AG04449 (cell line): Measurements from ENCODE around the gene SARDH.

ENCODE experiments used
- CTCF ChIA-PET: fragments of 350-600 bp; formaldehyde crosslinking; extraction: SDS; loops from one replicate; lab custom pipeline; 2021; ENCODE audit warnings: antibody characterized with exemption; lab: Yijun Ruan, JAX
- POLR2A ChIA-PET: fragments of 400-600, 350-600 bp; formaldehyde crosslinking; extraction: SDS; loops from one replicate; lab custom pipeline; 2020; ENCODE audit warnings: antibody characterized with exemption, inconsistent platforms; lab: Yijun Ruan, JAX
- DNase-seq: peaks from one replicate; pipeline ENCODE4 v3.0.0-alpha.2; 2010; ENCODE audit warnings: low read depth, low spot score
- H3K4me3 ChIP-seq: 2 replicates; pipeline ENCODE4 v1.5.1; 2011; ENCODE audit warnings: low read depth, mild to moderate bottlenecking, control low read depth, low read length
- TF ChIP-seq, protein P1 (sequence below): IDR thresholded peaks from one replicate; pipeline ENCODE4 v1.5.1; 2011; ENCODE audit warnings: mild to moderate bottlenecking, moderate library complexity, low read length, control low read depth, inconsistent platforms; ENCODE audit not compliant: insufficient read depth; ENCODE audit errors: missing control alignments

Gene SARDH

DNA sequence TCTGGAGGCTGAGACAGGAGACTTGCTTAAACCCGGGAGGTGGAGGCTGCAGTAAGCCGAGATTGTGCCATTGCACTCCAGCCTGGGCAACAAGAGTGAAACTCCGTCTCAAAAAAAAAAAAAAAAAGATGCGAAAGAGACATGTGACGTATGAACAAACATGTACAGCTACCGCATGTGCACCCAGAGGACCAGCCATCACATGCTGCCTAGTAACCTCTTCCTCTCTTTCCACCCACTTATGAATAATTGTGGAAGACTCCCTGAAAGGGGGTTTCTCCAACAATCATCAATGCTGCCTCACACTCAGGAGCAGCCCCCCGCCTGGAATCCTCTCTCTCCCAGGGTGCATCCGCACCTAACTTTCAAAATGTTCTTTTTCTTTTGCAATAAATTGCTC, 2.2 kb downstream of the SARDH start:
- CTCF ChIA-PET = no interaction called here
- no peak overlapping the region for H3K4me3 ChIP-seq
- no peak for DNase-seq
- POLR2A ChIA-PET = no interaction called here
- TF ChIP-seq, protein P1, sequence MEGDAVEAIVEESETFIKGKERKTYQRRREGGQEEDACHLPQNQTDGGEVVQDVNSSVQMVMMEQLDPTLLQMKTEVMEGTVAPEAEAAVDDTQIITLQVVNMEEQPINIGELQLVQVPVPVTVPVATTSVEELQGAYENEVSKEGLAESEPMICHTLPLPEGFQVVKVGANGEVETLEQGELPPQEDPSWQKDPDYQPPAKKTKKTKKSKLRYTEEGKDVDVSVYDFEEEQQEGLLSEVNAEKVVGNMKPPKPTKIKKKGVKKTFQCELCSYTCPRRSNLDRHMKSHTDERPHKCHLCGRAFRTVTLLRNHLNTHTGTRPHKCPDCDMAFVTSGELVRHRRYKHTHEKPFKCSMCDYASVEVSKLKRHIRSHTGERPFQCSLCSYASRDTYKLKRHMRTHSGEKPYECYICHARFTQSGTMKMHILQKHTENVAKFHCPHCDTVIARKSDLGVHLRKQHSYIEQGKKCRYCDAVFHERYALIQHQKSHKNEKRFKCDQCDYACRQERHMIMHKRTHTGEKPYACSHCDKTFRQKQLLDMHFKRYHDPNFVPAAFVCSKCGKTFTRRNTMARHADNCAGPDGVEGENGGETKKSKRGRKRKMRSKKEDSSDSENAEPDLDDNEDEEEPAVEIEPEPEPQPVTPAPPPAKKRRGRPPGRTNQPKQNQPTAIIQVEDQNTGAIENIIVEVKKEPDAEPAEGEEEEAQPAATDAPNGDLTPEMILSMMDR = no peak

DNA sequence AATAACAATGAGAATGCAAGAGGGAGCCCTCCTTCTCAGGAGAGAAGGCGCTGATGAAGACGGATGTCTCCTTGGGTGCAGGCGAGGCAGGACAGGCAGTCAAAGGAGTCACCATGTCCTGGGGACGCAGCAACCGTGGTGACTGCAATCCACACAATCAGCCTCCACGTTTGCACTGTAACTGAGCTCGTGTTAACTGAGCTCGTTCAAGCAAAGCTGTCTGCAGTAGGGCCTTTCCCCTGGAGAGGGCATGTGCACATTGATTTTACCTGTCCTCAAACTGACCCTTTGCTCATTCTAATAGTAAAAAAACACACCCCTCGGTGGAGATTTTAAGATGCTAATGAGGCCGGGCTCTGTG, 2.8 kb downstream of the SARDH start:
- CTCF ChIA-PET = no interaction called here
- DNase-seq = no peak
- POLR2A ChIA-PET = no interaction called here
- no peak overlapping the region for H3K4me3 ChIP-seq
- TF ChIP-seq, protein P1 = no peak

DNA sequence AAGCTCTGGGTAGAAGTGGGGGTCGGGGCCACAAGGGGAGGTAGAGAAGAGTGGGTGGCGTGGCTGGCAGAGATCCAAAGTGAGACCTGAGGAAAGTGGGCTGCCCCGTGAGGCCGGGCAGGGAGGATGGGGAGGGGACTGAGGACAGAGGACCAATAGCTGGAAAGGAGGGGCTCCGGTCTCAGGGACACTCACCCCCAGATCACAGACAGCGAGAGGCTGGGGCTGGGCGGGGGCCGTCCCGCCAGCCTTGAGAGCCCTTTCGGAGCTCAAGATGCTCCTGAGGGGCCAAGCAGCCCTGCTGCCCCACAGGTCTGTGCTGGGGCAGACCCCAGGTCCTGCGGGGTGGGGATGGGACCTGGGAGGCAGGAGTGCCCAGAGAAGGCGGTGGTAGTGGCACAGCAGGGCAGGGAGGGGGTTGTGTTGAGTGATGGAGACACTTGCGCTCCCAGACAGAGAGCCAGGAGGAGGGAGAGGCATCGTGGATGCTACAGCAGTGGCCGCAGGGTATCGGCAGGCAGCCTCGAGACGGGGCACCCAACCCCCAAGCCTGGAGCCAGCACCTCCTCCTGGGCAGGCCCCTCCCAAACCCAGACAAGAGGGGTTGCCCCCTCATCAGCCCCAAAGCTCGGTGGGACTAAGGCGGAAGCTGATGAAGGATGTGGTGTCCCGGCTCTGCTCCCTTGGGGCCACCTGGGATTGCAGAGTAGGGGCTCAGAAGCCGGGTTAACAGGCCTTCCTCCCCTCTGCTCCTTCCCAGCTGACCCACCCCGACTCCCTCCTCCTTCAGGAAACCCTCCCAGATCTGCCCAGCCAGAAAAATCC, 3.4 kb downstream of the SARDH start:
- ChIA-PET POLR2A (no interaction called here), CTCF (interaction anchor here (0.8 to 2.3 kb wide), 2 partner anchors 8 to 16 kb away, joined by 3 to 12 read pairs; no protein-coding TSS in a partner anchor)
- TF ChIP-seq, protein P1 = no peak
- no peak overlapping the region for H3K4me3 ChIP-seq
- DNase-seq = no peak

DNA sequence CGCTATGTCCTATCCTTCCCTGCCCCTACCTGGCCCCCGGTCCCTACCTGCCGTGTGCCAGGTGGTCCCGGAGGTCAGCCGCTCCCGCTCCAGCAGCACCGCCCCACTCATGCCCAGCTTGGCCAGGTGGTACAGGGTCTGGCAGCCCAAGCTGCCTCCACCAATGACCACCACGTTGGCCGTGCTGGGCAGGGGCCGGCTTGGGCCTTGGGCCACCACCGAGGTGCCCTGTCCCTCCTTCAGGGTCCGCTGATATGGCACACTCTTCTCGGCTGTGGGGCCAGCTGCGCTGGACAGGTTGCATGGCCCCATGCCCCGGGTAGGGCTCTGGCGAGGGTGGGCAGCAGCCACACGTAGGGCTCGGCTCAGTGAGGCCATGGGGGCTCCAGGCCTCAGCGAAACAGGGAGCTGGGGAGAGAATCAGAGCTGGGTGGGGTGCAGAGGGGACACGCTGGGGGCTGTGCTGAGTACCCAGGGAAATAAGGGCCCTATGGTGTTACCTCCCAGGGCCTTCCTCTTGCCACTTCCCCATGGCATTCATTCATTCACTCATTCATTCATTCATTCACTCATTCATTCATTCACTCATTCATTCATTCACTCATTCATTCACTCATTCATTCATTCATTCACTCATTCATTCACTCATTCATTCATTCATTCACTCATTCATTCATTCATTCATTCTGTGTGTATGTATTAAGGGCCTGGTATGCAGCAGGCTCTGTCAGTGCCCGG, 4.2 kb downstream of the SARDH start:
- no peak for DNase-seq
- TF ChIP-seq, protein P1 = no peak
- H3K4me3 ChIP-seq = no peak overlapping the region
- CTCF ChIA-PET = interaction anchor here (0.8 to 2.3 kb wide), 2 partner anchors 9 to 17 kb away, joined by 3 to 12 read pairs; no protein-coding TSS in a partner anchor
- POLR2A ChIA-PET = no interaction called here

DNA sequence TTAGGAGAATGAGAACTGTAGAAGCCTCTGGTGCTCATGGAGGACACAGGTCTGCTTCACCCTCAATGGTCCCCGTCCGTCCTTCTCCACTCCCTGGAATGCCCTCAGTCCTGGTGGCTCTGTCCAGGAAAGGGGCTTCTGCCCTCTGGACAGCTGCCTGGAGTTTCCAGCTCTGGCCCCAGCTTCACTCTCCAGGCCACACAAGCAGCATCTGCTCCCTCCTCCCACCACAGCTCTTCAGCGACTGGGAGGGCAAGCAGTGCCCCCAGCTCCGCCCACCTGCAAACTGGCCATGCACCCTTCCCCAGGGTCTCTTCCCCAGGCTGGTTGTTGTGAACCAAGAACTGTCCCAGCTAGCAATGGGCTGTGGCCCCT, 4.7 kb downstream of the SARDH start:
- ChIA-PET POLR2A (no interaction called here), CTCF (interaction anchor here (1.4 to 2.3 kb wide), 2 partner anchors 9 to 261 kb away, joined by 3 to 12 read pairs; no protein-coding TSS in a partner anchor)
- TF ChIP-seq, protein P1 = no peak
- no peak overlapping the region for H3K4me3 ChIP-seq
- no peak for DNase-seq
